Neural cell (in vitro differentiated cells): Measurements from ENCODE around the gene SLC16A9.

Experiments used
- CTCF ChIP-seq: fragments of 450-650 bp; IDR thresholded peaks from 2 replicates; pipeline ENCODE4 v1.5.1; 2014; ENCODE audit warnings: antibody characterized with exemption, mild to moderate bottlenecking, moderate library complexity; ENCODE audit not compliant: poor library complexity, severe bottlenecking
- POLR2AphosphoS5 ChIP-seq: IDR thresholded peaks from 2 replicates; pipeline ENCODE4 v1.6.1; 2012

GRCh38 chr10:59677253-59677831 is 32.3 kb downstream of the SLC16A9 start:
- TF ChIP-seq CTCF: no peak
- no peak for TF ChIP-seq POLR2AphosphoS5
